Measurements from ENCODE around the gene PDE1A. TPM values are rescaled to one million over a fixed set of nuclear protein-coding genes. Genes with fewer than 3 reads are reported as not detected.

Gene PDE1A
- total RNA-seq, 1 experiment from 2014 or later = 0.11 TPM

DNA sequence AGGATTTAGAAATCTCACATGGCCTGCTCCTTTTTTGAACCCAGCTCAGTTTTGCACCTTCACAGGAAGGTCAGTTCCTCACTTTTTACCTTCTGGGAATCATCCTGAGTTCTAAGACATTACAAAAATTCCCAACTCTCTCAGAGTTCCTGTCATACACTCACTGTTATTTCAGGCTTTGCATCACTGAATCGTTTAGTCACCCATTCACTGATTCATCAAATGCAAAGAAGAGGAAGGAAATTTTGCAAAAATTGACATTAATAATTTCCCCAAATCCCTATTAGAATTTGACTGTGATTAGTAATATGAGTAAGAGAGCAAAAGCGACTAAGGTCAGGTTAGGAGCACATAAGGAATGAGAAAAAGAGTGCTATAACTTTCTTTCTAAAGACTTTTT, 197.5 kb downstream of the PDE1A start:
- no peak overlapping the region for H3K27ac ChIP-seq
- H3K36me3 ChIP-seq (ENCODE audit: low read depth) = no peaks in the 10 kb centered on the region
- H3K4me2 ChIP-seq = no peak overlapping the region
- TF ChIP-seq, protein P1, sequence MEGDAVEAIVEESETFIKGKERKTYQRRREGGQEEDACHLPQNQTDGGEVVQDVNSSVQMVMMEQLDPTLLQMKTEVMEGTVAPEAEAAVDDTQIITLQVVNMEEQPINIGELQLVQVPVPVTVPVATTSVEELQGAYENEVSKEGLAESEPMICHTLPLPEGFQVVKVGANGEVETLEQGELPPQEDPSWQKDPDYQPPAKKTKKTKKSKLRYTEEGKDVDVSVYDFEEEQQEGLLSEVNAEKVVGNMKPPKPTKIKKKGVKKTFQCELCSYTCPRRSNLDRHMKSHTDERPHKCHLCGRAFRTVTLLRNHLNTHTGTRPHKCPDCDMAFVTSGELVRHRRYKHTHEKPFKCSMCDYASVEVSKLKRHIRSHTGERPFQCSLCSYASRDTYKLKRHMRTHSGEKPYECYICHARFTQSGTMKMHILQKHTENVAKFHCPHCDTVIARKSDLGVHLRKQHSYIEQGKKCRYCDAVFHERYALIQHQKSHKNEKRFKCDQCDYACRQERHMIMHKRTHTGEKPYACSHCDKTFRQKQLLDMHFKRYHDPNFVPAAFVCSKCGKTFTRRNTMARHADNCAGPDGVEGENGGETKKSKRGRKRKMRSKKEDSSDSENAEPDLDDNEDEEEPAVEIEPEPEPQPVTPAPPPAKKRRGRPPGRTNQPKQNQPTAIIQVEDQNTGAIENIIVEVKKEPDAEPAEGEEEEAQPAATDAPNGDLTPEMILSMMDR (conservative IDR thresholded peaks at IDR 0.05) = no peak
- no peak for TF ChIP-seq EZH2 (IDR thresholded peaks at IDR 0.05; ENCODE audit: low read depth)
- H3F3A ChIP-seq (ENCODE audit: insufficient read depth, low read depth) = no peaks in the 10 kb centered on the region
- H3K9me2 ChIP-seq (ENCODE audit: insufficient read depth) = no peaks in the 10 kb centered on the region
- ChIA-PET POLR2A (ENCODE audit: unreplicated experiment) (no interaction called here), CTCF (no interaction called here)
- no peaks in the 10 kb centered on the region for H4K20me1 ChIP-seq (ENCODE audit: insufficient read depth)
- no TSS peak for BruUV-seq (replicated peaks)
- no peaks in the 10 kb centered on the region for H3K4me1 ChIP-seq (replicated peaks; ENCODE audit: insufficient read depth)
- H3K4me3 ChIP-seq = no peak overlapping the region
- no peaks in the 10 kb centered on the region for H3K79me2 ChIP-seq (ENCODE audit: low read depth)
- no peak overlapping the region for H2AFZ ChIP-seq
- H3K27me3 ChIP-seq (ENCODE audit: insufficient read depth, low read depth) = no peaks in the 10 kb centered on the region
- intact Hi-C loops (cut with micrococcal nuclease; ENCODE audit: unreplicated experiment) = no loop called here
- no peaks in the 10 kb centered on the region for H3K9me3 ChIP-seq (ENCODE audit: insufficient read depth, low read depth)
- DNase-seq = no peak

DNA sequence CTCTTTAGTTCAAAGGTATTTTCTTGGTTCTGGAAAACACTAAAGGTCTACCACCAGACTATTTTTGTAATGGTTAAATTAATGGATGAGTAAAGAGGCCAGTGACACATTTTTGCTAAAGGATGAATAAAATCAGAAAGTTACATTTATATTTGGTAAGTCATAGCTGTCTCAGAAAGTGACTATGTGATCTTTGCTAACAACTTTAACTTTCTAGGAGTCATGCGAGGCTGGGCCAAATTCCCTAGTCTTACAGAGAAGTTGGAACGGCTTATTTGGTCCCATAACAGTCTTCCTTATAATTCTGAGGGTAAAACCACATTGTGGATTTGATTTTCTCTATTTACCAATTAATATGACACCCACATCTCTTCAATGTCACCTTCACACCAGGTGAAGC, 198.1 kb downstream of the PDE1A start:
- Histone ChIP-seq H3K4me2 (no peak overlapping the region), H3F3A (ENCODE audit: insufficient read depth, low read depth) (no peaks in the 10 kb centered on the region), H3K36me3 (ENCODE audit: low read depth) (no peaks in the 10 kb centered on the region), H4K20me1 (ENCODE audit: insufficient read depth) (no peaks in the 10 kb centered on the region), H3K9me2 (ENCODE audit: insufficient read depth) (no peaks in the 10 kb centered on the region), H3K4me1 (replicated peaks; ENCODE audit: insufficient read depth) (no peaks in the 10 kb centered on the region), H3K27me3 (ENCODE audit: insufficient read depth, low read depth) (no peaks in the 10 kb centered on the region), H3K79me2 (ENCODE audit: low read depth) (no peaks in the 10 kb centered on the region), H3K4me3 (no peak overlapping the region), H2AFZ (no peak overlapping the region), H3K9me3 (ENCODE audit: insufficient read depth, low read depth) (no peaks in the 10 kb centered on the region), H3K27ac (no peak overlapping the region)
- intact Hi-C loops (cut with micrococcal nuclease; ENCODE audit: unreplicated experiment) = no loop called here
- no peak for TF ChIP-seq EZH2 (IDR thresholded peaks at IDR 0.05; ENCODE audit: low read depth)
- TF ChIP-seq, protein P1 (conservative IDR thresholded peaks at IDR 0.05) = no peak
- ChIA-PET POLR2A (ENCODE audit: unreplicated experiment) (no interaction called here), CTCF (no interaction called here)
- no TSS peak for BruUV-seq (replicated peaks)
- no peak for DNase-seq

DNA sequence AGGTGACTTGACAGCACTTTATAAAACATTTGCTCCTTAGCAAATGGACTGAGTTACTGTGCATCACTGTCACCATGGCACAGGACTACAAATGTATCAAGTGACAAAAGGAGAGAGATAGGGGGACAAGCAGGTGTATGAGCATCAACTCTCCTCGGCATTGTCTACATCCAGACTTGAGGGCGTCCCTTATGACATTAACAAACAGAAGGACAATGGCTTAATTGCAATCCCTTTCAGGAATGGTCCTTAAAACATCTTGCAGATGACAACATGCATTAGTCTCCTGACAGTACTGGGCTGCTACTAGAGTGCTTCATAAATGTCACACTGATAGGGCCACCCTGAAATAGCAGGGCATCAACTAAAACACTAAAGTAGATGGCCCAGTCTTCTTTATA, 198.8 kb downstream of the PDE1A start:
- POLR2A ChIA-PET (ENCODE audit: unreplicated experiment) = no interaction called here
- H2AFZ ChIP-seq = no peak overlapping the region
- CTCF ChIA-PET = no interaction called here
- H3K4me2 ChIP-seq = no peak overlapping the region
- H3K4me1 ChIP-seq (replicated peaks; ENCODE audit: insufficient read depth) = no peaks in the 10 kb centered on the region
- H4K20me1 ChIP-seq (ENCODE audit: insufficient read depth) = no peaks in the 10 kb centered on the region
- no peaks in the 10 kb centered on the region for H3F3A ChIP-seq (ENCODE audit: insufficient read depth, low read depth)
- BruUV-seq (replicated peaks) = no TSS peak
- H3K36me3 ChIP-seq (ENCODE audit: low read depth) = no peaks in the 10 kb centered on the region
- no peaks in the 10 kb centered on the region; the same call in 1 of the 2 replicates for H3K9me2 ChIP-seq (ENCODE audit: insufficient read depth)
- no peak overlapping the region for H3K27ac ChIP-seq
- H3K27me3 ChIP-seq (ENCODE audit: insufficient read depth, low read depth) = no peaks in the 10 kb centered on the region
- H3K9me3 ChIP-seq (ENCODE audit: insufficient read depth, low read depth) = no peaks in the 10 kb centered on the region
- intact Hi-C loops (cut with micrococcal nuclease; ENCODE audit: unreplicated experiment) = no loop called here
- TF ChIP-seq, protein P1 (conservative IDR thresholded peaks at IDR 0.05) = no peak
- TF ChIP-seq EZH2 (IDR thresholded peaks at IDR 0.05; ENCODE audit: low read depth) = no peak
- H3K4me3 ChIP-seq = no peak overlapping the region
- DNase-seq = no peak
- no peaks in the 10 kb centered on the region for H3K79me2 ChIP-seq (ENCODE audit: low read depth)
